ENCODE data around the gene IGSF21. TPM values are rescaled to one million over a fixed set of nuclear protein-coding genes. Genes with fewer than 3 reads are reported as not detected.

IGSF21 gene
- total RNA-seq, 4 donors from 2014 or later = not detected

DNA sequence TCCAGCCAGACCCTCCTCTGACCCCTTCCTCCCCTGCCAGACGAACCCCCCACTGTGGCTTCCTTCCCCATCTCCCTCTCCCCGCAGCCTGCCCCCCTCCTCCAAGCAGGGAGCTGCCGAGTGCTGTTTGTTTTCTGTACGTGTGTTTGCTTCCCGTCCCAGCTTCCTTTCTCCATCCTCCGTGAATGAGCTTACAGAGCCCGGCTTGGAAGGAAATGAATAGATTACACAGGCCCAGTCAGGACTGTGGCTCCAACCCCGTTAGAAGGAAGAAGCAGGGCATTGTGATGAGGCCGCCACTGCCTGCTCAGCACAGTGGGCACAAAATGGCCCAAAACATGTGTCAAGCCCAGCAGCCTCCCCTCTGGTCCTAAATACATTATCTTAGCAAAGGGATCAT lies 123.2 kb downstream of the IGSF21 start:
- peaks cover 0 to 12% (median 6%) of the 10 kb centered on the region in 4 donors for H3K9me3 ChIP-seq
- no peaks in the 10 kb centered on the region for H3K36me3 ChIP-seq
- DNase-seq = no peak
- H3K27me3 ChIP-seq = no peaks in the 10 kb centered on the region
- no peak for TF ChIP-seq POLR2A (IDR thresholded peaks at IDR 0.05)
- TF ChIP-seq, protein P1, sequence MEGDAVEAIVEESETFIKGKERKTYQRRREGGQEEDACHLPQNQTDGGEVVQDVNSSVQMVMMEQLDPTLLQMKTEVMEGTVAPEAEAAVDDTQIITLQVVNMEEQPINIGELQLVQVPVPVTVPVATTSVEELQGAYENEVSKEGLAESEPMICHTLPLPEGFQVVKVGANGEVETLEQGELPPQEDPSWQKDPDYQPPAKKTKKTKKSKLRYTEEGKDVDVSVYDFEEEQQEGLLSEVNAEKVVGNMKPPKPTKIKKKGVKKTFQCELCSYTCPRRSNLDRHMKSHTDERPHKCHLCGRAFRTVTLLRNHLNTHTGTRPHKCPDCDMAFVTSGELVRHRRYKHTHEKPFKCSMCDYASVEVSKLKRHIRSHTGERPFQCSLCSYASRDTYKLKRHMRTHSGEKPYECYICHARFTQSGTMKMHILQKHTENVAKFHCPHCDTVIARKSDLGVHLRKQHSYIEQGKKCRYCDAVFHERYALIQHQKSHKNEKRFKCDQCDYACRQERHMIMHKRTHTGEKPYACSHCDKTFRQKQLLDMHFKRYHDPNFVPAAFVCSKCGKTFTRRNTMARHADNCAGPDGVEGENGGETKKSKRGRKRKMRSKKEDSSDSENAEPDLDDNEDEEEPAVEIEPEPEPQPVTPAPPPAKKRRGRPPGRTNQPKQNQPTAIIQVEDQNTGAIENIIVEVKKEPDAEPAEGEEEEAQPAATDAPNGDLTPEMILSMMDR (IDR thresholded peaks at IDR 0.05) = no peak
- H3K4me3 ChIP-seq = no peak overlapping the region
- H3K4me1 ChIP-seq = no peaks in the 10 kb centered on the region
- no peak overlapping the region for H3K27ac ChIP-seq

DNA sequence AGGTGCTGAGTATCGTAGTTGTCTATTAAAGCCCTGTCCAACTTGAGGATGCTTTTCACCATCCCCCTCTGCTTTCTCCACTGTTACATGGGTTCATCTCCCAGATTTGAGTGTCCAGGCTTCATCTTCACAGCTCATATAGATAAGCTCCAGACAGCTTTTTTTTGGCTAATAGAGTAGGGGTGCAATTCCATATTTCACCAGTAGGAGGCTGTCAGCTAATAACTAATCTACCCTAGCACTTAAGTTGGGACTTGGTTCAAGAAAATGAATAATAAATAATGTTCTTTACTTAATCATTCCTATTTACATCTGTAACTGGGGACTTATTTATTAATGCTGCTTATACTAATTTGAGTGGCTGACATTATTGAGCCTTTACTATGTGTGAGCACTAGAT lies 124.5 kb downstream of the IGSF21 start:
- peaks cover 0 to 12% (median 6%) of the 10 kb centered on the region in 4 donors for H3K9me3 ChIP-seq
- DNase-seq = no peak
- no peak for TF ChIP-seq POLR2A (IDR thresholded peaks at IDR 0.05)

DNA sequence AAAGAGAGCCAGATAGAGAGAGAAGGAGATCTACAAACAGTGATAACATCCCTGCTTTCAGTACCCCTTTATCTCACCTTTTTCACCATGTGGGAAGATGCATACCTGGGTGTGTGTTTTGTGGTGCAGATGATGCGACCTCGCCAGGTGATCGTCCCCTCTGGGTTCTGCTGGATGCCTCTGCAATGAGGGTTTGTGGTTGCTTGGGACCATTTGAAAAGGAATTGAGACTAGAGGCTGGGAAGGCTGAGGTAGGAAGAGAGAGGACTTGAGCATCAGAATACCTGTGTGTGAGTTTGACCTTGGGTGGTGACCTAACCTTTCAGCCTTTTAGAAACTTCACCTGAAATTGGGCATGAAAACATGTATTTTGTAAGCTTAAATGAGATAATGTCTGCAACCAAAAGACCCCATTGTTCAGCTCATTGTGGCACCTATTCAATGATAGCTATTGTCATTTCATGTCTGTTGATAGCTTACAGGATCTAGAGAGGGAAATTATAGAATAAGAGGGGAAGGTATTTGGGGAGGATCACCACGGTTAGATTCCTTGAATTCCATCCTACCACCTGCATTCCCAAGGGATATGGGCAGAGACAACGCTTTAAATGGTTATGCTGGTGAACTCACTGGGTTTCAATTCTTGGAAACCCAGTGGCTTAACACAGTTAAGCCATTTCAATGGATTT lies 125.7 kb downstream of the IGSF21 start:
- Histone ChIP-seq H3K4me1 (no peaks in the 10 kb centered on the region), H3K9me3 (peaks cover 0 to 12% (median 6%) of the 10 kb centered on the region in 4 donors), H3K27ac (no peak overlapping the region), H3K27me3 (no peaks in the 10 kb centered on the region), H3K36me3 (no peaks in the 10 kb centered on the region), H3K4me3 (no peak overlapping the region)
- no peak for TF ChIP-seq POLR2A (IDR thresholded peaks at IDR 0.05)
- TF ChIP-seq, protein P1 (IDR thresholded peaks at IDR 0.05) = no peak
- no peak for DNase-seq

More for the DNA sequence above, 124.5 kb downstream of the IGSF21 start:
- no peaks in the 10 kb centered on the region for H3K27me3 ChIP-seq
- no peak overlapping the region for H3K27ac ChIP-seq
- H3K36me3 ChIP-seq = no peaks in the 10 kb centered on the region
- no peak overlapping the region for H3K4me3 ChIP-seq
- no peaks in the 10 kb centered on the region for H3K4me1 ChIP-seq

DNA sequence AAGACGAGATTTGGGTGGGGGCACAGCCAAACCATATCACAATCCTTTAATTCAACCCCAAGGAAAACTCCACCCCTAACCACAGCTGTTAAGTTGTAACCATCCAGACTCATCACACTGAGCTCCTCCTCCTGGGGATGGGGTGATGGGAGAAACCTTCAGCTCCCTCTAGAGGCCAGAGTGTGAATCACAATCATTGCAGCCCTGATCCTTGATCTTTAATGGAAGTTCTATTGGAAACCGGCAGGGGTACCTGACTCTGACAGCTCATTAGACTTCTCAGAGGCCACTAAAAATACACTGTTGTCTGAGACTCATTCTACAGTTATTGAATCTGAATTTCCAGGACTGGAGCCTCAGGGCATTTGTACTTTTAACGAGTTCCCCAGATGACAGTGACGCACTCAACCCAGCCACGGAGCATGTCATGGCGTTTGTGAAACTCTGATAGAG lies 127.2 kb downstream of the IGSF21 start:
- H3K9me3 ChIP-seq = peaks cover 0 to 12% (median 6%) of the 10 kb centered on the region in 4 donors
- H3K27ac ChIP-seq = no peak overlapping the region
- TF ChIP-seq, protein P1 (IDR thresholded peaks at IDR 0.05) = peak in 4 of 6 experiments; percentile 26 to 45 (median 40)
- no peak for TF ChIP-seq POLR2A (IDR thresholded peaks at IDR 0.05)
- no peak overlapping the region for H3K4me3 ChIP-seq
- no peaks in the 10 kb centered on the region for H3K36me3 ChIP-seq
- H3K4me1 ChIP-seq = no peaks in the 10 kb centered on the region
- H3K27me3 ChIP-seq = no peaks in the 10 kb centered on the region
- no peak for DNase-seq

DNA sequence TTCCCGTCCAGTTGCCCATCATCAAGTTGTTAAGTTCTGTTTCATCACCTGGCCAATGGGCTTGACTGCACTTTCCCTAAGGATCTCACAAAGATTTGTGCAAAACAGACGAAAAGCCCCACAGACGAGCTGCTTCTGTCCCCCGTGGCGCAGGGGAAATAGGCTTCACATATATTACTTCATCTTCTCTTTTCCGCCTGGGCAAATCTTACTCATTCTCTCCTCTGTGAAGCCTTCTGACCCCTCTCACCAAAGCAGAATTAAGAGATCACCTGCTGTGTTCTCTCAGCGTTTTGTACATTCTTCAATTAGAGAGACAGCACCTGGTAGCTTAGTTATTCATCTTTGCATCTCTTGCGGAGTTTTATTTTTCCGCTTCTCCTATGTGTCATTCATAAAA lies 129.8 kb downstream of the IGSF21 start:
- no peaks in the 10 kb centered on the region for H3K36me3 ChIP-seq
- H3K4me1 ChIP-seq = no peaks in the 10 kb centered on the region
- no peak for DNase-seq
- H3K4me3 ChIP-seq = no peak overlapping the region
- TF ChIP-seq, protein P1 (IDR thresholded peaks at IDR 0.05) = no peak
- no peak for TF ChIP-seq POLR2A (IDR thresholded peaks at IDR 0.05)
- H3K9me3 ChIP-seq = no peaks in the 10 kb centered on the region
- H3K27ac ChIP-seq = no peak overlapping the region
- no peaks in the 10 kb centered on the region for H3K27me3 ChIP-seq

DNA sequence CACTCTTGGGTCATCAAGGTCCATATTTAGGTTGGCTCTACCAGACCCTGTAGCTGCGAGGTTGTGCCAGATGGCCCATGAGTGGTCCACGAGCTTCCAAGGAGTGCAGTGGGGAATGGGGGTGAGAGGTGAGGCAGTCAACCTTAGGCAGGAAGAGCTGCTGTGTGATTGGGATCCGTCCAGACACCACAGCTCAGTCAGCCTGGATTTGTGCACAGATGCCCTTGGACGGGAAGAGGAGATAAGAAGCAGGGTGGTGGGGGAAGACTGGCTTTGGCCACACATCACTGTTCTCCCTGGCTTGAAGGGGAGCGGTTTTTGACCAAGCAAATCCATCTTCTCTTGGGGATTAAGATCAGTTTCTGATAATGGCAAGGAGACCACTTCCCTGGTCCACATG lies 130.6 kb downstream of the IGSF21 start:
- DNase-seq = no peak
- no peaks in the 10 kb centered on the region for H3K27me3 ChIP-seq
- H3K36me3 ChIP-seq = no peaks in the 10 kb centered on the region
- H3K9me3 ChIP-seq = no peaks in the 10 kb centered on the region
- H3K4me1 ChIP-seq = no peaks in the 10 kb centered on the region
- TF ChIP-seq POLR2A (IDR thresholded peaks at IDR 0.05) = no peak
- TF ChIP-seq, protein P1 (IDR thresholded peaks at IDR 0.05) = no peak
- H3K27ac ChIP-seq = no peak overlapping the region
- H3K4me3 ChIP-seq = no peak overlapping the region
